HG02623 (cell line): ENCODE results near the gene TMEM238L.

ENCODE experiments used
- ATAC-seq: cut with Tn5 transposase; IDR thresholded peaks from one replicate; pipeline ENCODE4 v1.9.1; 2021; ENCODE audit warnings: moderate library complexity; ENCODE audit not compliant: unreplicated experiment

Gene TMEM238L

DNA sequence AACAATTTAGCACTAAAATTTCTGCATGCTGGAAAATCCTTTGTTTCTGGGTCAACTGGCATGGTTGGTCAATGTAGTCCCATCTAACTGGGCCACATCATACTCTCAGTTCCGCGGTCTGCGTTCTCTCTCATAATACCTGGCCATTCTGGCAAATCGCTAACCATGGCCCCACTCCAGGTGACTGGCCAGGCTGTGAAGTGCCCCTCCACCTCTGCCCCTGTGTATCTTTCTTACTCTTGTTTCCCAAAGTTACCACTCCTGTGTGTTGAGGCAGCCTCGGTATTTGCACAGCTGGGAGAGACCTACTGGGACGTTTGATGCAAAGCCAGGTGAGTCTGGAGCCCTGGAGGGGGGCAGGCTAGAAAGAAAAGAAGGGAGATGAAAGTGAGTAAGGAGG is 2.0 kb upstream of the TMEM238L start:
- no peak for ATAC-seq

DNA sequence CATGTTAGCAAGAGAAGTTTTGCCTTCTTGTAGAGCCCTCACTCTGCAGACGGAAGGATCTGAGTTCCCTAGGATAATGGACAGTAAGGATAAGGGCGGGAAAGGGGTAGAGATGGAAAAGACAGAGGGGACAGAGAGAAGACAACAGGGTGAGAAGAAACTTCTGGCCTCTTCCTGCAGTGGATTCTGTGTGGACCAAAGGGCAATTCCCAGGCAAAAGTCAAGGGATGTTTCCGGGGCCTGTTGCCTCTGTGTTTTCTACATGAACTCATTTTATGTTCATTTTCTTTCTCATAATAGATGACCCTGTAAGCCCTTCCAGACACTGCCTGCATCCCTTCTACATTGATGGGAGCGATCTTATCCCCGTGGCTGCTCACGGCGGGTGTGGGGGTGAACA is 647 bp upstream of the TMEM238L start:
- ATAC-seq, result no peak

DNA sequence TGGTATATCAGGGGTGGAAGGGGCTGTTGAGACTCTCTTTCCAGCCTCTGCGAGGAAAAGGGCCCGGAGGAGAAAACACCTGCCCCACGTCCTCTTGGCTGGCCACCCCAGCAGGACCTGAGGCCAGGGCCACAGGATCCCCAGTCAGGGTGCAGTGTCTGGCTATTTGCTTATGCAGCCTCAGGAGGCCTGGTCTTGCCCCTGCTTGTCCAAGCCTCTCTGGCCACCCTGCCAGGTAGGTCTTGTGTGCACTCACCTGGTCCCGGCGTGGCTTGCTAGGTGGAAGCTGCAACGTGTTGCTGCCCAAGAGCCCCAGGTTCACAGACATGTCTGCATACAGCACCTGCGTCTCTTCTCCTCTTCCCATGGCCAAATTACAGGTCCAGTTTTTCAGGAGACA is 549 bp downstream of the TMEM238L start:
- ATAC-seq, result no peak

DNA sequence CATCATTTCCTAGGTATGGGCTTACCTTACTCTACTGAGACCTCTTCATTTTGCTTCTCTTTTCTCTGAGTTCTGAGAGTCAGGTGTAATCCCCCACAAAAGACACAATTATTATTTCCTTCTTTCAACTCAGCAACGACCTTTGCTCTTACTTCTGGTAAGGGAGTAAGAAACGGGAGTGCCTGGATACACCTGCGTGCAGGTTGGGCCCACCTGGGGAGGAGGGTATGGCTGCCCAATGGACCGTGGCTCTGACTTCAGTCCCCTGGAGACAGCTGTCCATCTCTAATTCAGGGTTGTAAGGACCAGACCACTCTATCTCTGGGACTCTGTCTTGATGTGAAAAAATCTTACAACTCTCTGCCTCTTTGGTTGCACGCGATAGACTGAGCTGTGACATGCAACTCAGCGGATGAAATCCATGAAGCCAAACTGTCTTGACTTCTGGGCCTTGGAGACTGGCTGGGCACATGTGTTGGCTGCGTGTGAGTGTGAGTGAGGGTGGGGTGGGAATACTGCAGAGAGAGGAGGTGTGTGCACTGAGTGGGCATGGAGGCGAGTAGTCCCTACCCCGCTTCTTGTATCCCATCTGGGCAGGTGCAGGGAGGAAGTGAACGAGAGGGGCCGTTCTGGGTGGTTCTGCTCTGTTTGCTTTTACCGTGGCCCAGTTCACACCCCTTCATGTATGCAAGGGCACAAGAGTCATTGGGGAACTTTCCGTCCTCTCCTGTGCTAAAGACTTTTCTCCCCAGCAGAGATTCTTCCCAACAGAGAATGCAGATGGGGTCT is 1.2 kb downstream of the TMEM238L start:
- ATAC-seq, result no peak

DNA sequence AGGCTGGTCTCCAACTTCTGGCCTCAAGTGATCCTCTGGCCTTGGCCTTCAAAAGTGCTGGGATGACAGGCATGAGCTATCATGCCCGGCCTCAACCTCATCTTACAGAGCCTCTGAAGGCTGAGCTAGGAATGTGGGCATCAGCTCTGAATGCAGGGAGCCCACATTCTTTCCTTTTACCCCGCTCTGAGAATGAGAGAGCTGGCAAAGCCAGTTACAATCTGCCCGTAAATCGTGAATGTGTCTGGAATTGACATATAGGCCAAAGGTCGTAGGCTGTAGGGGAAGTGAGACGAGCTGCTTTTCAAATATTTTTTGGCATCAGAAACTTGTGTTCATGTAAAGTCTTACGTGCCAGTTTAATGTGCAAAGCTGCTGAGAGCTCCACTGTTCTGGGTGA is 4.5 kb downstream of the TMEM238L start:
- no peak for ATAC-seq

DNA sequence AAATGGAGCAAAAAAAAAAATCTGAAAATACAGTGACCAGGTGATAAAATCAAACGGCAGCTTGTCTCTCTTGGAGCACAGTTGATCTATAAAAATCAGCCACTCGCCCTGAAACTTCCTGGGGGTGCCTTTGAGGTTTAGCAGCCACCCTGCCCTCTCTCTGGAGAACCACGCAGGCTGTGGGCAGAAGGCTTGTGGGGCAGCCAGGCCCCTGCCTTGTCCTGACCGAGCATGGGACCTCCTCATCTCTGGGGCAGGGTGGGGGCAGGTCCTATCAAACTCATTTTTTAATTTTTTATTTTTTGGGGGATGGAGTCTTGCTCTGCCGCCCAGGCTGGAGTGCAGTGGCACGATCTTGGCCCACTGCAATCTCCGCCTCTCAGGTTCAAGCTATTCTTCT is 5.0 kb downstream of the TMEM238L start:
- ATAC-seq, result no peak

DNA sequence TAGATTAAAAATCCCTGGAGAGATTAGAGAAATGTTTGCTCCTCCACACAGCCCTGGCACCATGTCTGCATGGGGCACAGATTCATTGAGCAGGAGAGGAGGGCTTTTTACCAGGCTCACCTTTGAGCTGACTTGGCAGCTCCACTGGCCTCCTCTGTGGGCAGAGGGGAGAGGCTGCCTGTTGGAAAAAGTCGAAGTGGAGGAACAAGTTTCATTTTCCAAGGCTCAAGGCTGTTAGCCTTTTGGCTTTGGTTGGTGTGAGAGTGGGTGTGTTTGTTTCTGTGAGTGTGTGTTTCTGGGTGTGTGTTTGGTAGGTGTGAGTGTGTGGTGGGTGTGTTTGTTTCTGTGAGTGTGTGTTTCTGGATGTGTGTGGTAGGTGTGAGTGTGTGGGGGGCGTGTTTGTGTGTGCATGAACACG is 5.6 kb downstream of the TMEM238L start:
- ATAC-seq, result no peak

DNA sequence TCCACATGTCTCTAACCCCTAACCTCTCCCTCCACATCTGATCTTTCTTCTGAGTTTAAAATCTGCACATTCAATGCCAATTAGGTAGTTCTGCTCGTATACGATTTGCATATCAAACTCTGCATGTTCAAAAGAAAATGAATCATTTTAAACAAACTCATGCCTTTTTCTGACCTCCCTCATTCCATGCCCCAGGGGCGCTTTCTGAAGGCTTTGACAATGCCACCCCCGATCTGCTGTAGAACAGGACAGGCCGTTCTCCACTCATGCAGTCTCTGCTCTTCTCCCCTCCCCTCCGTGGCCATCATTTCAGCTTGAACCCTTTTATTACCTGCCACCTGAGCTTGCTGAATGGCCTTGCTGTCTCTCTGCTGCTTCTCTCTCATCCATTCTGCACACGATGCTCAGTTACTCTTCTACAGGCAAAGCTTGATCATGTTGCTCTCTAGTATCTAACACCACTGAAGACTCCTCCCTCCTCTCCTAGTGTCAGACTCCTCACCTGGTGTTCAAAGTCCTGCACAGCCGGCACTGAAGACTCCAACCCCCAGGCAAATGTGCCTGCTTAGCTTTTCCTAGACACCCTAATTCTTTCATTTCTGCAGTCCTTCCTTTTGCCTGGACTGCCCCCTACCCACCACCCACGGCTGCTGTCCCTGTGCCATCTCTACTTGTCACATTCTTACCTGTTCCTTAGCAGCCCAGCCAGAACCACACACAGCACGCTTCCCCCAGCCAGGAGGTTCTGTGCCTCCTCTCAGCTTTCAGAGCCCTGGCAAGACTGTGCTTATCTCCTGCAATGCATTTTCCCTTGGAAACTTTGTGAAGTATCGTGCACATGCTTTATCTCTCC is 6.2 kb downstream of the TMEM238L start:
- no peak for ATAC-seq

DNA sequence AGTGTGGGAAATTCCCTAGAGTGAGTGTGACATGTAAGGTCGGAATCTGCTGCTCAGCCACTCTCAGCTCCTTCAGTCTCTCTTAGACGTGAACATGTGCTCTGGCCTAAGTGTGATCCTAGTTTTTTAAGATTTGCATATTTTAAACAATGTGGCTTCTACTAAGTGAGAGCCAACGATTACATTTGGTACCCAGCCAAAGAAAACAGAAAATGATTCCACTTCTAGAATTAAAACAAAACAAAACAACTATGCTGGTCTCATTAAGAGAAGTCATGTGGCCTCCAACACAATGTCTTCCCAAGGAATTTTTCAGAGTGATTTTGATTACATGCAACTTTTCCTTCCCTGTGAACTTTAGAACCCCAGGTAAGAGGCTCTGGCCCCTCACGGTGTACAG is 10.1 kb downstream of the TMEM238L start:
- no peak for ATAC-seq

DNA sequence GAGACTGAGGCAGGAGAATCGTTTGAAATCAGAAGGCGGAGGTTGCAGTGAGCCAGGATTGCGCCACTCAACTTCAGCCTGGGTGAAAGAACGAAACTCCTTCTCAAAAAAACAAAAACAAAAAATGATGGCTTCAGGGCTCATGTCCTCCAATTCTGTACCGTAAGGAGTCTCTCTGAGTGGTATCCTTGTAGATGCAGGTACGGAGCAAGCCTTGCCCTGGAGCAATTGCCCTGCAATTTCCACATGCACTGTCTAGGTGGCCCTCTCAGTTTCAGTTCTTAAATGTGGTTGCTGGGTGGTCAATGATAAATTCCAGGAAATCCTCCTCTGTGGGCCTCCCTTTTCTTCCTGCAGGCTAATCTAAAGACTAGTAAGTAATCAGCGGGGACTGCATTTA is 10.6 kb downstream of the TMEM238L start:
- no peak for ATAC-seq

DNA sequence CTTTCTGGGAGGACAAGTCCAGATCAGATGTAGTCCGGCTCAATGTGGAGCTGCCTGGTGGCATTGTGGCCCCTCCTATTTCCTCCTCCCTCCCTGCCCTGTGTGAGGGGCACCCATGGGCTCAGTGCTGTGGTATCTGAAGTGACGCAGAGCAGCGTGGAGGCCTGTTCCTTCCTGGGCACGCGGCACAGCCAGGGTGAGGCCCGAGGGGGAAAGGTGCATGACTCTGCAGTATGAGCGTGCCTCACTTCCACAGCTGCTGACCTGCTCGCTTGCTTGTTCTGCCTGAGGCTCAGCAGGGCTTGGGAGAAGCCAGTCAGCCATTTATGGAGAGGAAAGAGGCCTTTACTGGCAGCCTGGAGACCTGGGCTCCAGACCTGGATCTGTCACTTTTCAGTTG is 11.7 kb downstream of the TMEM238L start:
- no peak for ATAC-seq

DNA sequence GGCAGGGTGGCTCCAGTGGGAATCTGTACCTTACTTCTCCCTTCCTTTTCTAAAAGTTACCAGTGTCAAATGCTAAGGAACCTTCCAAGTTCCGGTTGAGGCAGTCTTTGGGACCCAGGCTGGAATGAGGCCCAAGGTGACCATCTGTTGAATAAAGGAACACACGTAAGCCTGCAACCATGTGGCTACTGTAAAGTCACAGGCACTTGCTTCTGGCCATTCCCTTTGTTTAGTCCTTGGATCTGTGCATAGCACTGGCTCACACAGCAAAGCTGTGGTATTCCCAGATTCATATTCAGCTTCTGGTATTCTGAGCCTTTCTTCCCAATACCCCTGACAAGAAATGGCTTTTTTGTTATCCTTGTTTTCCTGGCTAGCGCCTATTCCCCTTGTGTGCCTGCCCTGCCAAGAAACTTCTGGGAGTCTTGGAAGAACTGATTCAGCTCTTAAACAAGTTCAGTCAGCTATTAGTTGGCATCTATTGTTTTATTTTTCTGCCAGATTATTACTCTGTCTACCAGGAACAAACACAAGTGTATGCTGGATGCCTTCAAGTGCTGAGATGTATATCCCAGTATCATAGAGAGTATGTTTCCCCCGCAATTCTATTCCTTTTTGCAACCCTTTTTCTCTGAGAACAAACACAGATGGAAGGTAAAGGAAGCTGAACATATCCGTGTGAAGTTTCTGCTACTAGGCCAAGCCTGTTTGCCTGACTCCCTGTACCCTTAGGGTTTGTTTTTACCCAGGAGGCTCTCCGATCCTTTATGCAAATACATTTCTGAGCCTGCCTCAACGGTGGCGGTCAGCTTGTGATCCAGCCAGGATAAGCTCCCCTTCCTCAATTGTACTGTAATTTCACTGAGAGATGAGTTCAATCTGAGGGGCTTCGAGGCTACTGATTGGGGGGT is 13.2 kb downstream of the TMEM238L start:
- ATAC-seq, result no peak

DNA sequence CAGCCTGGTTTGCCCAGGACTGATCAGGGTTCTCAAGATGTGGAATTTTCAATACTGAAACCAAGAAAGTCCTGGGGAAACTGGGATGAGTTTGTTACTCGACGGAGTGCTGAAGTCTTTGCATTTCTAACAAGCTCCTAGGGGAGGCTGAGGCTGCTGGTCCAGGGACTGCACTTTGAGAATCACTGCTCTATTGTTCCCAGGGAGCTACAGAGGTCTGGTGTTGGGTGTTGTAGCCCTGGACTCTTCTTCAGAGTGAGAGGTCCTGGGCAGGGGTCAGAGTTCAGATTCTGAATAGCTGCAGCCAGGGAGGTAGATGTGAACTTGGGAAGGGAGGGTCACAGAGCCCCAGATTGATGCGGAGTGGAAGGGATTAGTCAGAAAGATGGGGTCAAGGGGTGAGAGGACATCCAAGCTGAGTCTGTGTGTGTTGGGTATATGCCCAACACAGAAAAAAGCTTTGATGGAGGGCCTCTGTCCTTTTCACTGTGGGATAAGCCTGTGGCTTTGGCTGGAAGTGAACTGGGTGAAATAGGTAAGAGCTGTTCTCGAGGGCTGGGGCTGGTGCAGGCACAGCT is 14.1 kb downstream of the TMEM238L start:
- no peak for ATAC-seq

DNA sequence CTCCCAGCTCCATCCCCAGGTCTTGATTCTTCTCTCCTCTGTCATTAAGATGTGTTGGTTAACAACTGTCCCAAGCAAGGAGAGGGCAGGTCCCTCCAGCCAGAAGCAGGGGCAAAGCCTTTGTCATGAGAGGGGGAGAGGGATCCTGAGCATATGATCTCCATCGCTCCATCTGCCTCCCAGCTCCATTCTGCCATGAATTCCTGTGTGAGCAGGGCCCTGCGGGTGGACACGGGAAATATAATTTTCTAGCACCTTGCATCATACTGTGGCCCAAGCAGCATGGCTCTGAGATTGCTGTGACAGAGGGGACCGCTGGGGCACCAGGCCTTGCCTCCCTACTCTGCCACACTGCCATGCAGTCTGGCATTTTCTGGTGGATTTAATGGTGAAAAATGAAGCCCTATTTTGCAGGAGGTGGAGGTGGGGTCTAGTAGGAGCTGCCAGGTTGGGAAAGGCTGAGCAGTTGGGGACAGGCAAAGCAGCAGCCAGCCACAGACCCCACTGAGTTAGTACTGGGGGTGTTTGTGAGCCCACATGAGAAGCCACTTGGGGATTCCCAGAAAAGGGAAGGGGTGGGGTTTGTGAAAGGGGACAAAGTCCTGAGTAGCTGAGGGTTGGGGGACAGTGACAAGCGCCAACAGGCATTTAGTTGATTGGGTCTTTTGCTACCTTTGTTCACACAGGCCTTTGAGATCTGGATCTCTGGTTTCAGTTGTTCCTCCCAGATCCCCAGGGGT is 16.4 kb downstream of the TMEM238L start:
- no peak for ATAC-seq

DNA sequence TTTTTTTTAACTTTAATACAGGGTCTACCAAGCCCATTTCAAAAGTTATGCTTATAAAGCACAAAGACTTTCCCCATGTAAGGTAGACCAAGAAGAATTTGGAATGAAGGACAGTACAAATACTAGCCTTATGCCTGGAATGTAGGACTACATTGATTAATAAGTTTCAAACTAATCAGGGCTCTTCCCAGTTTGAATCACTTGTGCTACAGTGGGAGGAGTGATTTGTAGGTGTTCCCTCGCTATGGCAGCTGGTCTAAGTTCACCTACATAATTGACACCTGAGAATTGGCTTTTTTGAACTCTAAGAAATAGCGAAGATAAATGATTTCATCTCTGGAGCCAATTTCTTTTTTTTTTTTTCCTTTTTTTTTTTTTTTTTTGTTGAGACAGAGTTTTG is 18.6 kb downstream of the TMEM238L start:
- ATAC-seq, result no peak

DNA sequence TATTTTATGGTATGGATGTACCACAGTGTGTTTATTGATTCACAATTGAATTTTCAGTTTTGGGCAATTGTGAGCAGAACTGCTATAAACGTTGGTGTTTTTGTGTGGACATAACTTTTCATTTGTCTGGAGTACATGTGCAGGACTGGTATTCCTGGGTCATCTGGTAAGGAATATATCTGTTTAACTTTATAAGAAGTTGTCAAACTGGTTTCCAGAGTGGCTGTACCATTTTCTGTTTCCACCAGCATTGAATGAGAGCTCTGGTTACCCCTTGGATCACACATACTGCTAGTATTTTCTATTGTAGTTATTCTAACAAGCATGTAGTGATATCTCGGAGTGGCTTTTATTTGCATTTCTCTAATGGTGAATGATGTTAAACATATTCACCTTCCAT is 24.3 kb downstream of the TMEM238L start:
- ATAC-seq, result no peak

DNA sequence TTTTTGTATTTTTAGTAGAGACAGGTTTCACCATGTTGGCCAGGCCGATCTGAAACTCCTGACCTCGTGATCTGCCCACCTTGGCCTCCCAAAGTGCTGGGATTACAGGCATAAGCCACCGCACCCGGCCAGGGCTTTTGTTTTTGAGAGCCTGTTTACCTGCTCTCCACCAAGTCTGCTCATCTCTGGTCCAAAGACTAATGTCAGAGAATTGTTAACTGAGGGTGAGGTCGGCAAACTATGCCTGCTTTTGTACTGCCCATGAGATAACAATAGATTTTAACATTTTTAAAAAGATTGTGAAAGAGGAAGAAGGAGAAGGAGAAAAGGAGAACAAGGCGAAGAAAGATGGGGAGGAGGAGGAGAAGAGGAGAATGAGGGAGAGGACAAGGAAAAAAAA is 26.0 kb downstream of the TMEM238L start:
- ATAC-seq, result no peak

DNA sequence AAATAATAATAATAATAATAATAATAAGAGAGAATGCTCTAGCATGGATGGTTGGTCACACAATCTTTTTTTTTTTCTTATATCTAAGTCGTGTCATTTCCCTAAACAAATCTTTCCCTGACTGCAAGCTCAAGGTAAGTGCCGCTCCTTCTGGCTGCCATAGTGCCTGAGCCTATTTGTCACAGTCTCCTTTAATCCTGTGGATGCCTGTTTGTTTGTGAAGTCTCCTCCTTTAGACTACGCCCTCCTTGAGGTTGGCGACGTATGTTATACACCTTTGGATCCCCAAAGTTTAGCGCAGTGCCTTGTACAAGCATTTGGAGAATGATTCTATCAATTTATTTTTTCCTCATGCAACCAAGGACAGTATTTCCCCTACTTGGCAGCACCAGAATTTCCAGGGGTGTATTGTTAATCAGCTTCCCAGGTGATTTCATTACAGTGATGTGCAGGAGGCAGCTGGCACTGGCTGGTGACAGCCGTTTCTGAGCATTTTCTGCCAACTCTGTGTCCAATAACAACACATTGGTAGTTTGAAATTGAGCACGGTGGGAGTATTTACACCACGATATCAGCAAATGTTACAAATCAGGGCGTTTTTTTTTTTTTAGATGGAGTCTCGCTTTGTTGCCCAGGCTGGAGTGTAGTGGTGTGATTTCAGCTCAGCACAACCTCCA is 26.6 kb downstream of the TMEM238L start:
- no peak for ATAC-seq

DNA sequence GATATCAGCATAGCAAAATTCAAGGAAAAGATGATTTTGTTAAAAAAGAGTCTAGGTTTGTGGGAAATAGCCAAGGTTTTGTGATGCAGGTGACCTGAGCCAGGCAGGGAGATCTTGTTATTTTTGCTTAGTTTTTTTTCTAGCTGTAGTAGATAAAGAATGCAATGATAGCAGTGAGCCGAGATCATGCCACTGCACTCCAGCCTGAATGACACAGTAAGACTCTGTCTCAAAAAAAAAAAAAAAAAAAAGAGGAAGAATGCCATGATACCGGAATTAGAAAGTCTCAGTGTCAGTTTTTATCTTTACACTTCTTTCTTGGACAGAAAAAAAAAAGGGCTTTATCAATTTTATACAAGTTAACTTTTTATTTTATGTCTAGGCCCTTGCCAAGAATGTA is 27.5 kb downstream of the TMEM238L start:
- ATAC-seq, result no peak
